GM23338 (cell line): Measurements from ENCODE around the gene INPP4B. TPM values are rescaled to one million over a fixed set of nuclear protein-coding genes. Genes with fewer than 3 reads are reported as not detected.

Experiments
- ATAC-seq: fragments of 200-7000 bp; cut with Tn5 transposase; 3 replicates; pipeline ENCODE4 v1.9.1; 2020
- DNase-seq: peaks from one replicate; pipeline ENCODE4 v3.0.0-alpha.2; 2015; ENCODE audit warnings: low spot score
- H2AFZ ChIP-seq: fragments of 200-600 bp; sonication (generic); 2 replicates; pipeline ENCODE4 v1.8.0; 2016; ENCODE audit warnings: antibody characterized with exemption, mild to moderate bottlenecking, moderate library complexity
- H3F3A ChIP-seq: fragments of 200-600 bp; sonication (generic); replicated peaks from 2 replicates; pipeline ENCODE4 v1.8.0; 2017; ENCODE audit warnings: antibody characterized with exemption, mixed run types, low read depth
- H3K27ac ChIP-seq: fragments of 200-600 bp; sonication (generic); 2 replicates; pipeline ENCODE4 v1.6.1; 2016; ENCODE audit warnings: low read depth
- H3K27me3 ChIP-seq: fragments of 200-600 bp; sonication (generic); 2 replicates; pipeline ENCODE4 v1.8.0; 2016; ENCODE audit warnings: mild to moderate bottlenecking, mixed run types, moderate library complexity; ENCODE audit not compliant: insufficient read depth
- H3K36me3 ChIP-seq: fragments of 200-600 bp; sonication (generic); 2 replicates; pipeline ENCODE4 v1.8.0; 2016; ENCODE audit warnings: mild to moderate bottlenecking; ENCODE audit not compliant: insufficient read depth
- H3K4me1 ChIP-seq: fragments of 200-600 bp; sonication (generic); 2 replicates; pipeline ENCODE4 v1.8.0; 2016; ENCODE audit warnings: mild to moderate bottlenecking, moderate library complexity; ENCODE audit not compliant: insufficient read depth
- H3K4me2 ChIP-seq: fragments of 200-600 bp; sonication (generic); 2 replicates; pipeline ENCODE4 v1.7.1; 2017; ENCODE audit warnings: mixed run types
- H3K4me3 ChIP-seq: fragments of 200-600 bp; sonication (generic); 2 replicates; pipeline ENCODE4 v1.6.1; 2016; ENCODE audit warnings: mixed run types
- H3K79me2 ChIP-seq: fragments of 200-600 bp; sonication (generic); replicated peaks from 2 replicates; pipeline ENCODE4 v1.8.0; 2017; ENCODE audit warnings: mild to moderate bottlenecking; ENCODE audit not compliant: insufficient read depth
- H3K9me2 ChIP-seq: fragments of 200-600 bp; sonication (generic); 2 replicates; pipeline ENCODE4 v1.8.0; 2017; ENCODE audit not compliant: insufficient read depth
- H4K20me1 ChIP-seq: fragments of 200-600 bp; sonication (generic); replicated peaks from 2 replicates; pipeline ENCODE4 v1.8.0; 2017; ENCODE audit warnings: mild to moderate bottlenecking; ENCODE audit not compliant: insufficient read depth
- H3K27ac Mint-ChIP-seq: 2 replicates; pipeline ENCODE4 v1.8.0; 2020; ENCODE audit warnings: inconsistent platforms, mild to moderate bottlenecking, moderate library complexity, mixed read lengths
- H3K27me3 Mint-ChIP-seq: 3 replicates; pipeline ENCODE4 v1.8.0; 2022; ENCODE audit warnings: low read depth, mild to moderate bottlenecking, moderate library complexity, mixed read lengths, inconsistent platforms; ENCODE audit not compliant: insufficient read depth, poor library complexity
- H3K36me3 Mint-ChIP-seq: 3 replicates; pipeline ENCODE4 v1.8.0; 2021; ENCODE audit warnings: low read depth, mild to moderate bottlenecking, inconsistent platforms, moderate library complexity, mixed read lengths
- H3K4me1 Mint-ChIP-seq: 3 replicates; pipeline ENCODE4 v1.8.0; 2020; ENCODE audit warnings: mild to moderate bottlenecking, inconsistent platforms, mixed read lengths
- H3K4me3 Mint-ChIP-seq: 3 replicates; pipeline ENCODE4 v1.8.0; 2021; ENCODE audit warnings: moderate library complexity, mild to moderate bottlenecking, inconsistent platforms, mixed read lengths
- H3K9me3 Mint-ChIP-seq: 3 replicates; pipeline ENCODE4 v1.8.0; 2020; ENCODE audit warnings: moderate library complexity, mild to moderate bottlenecking, inconsistent platforms, mixed read lengths
- CREB1 ChIP-seq: fragments of 250-450 bp; sonication (Bioruptor Pico); IDR thresholded peaks from 2 replicates; pipeline ENCODE4 v1.5.0; 2020; ENCODE audit warnings: low read depth, mild to moderate bottlenecking, moderate library complexity
- EZH2phosphoT487 ChIP-seq: fragments of 200-600 bp; sonication (generic); IDR thresholded peaks from one replicate; pipeline ENCODE4 v1.8.1; 2018; ENCODE audit warnings: antibody characterized with exemption; ENCODE audit not compliant: unreplicated experiment
- JUNB ChIP-seq: IDR thresholded peaks from one replicate; pipeline ENCODE4 v1.6.1; 2016; ENCODE audit warnings: antibody characterized with exemption; ENCODE audit not compliant: unreplicated experiment
- NANOG ChIP-seq: IDR thresholded peaks from 2 replicates; pipeline ENCODE4 v1.6.1; 2016; ENCODE audit warnings: antibody characterized with exemption, borderline replicate concordance
- POLR2AphosphoS5 ChIP-seq: IDR thresholded peaks from 2 replicates; pipeline ENCODE4 v1.6.1; 2016; ENCODE audit warnings: antibody characterized with exemption, low read depth
- STAT1 ChIP-seq: IDR thresholded peaks from one replicate; pipeline ENCODE4 v1.6.1; 2016; ENCODE audit warnings: antibody characterized with exemption; ENCODE audit not compliant: unreplicated experiment
- ZNF331 ChIP-seq: fragments of 250-450 bp; sonication (Bioruptor Pico); IDR thresholded peaks from 2 replicates; pipeline ENCODE4 v1.5.0; 2020; ENCODE audit warnings: low read depth, mild to moderate bottlenecking, moderate library complexity
- polyA plus RNA-seq: library from polyadenylated mRNA; unstranded; fragments of >200 nt; fragmentation: Nextera tagmentation; extraction: Ambion mirVana; gene quantifications from 2 replicates; pipeline ENCODE4 v1.2.1, GENCODE V29; 2016
- total RNA-seq: library from RNA; depleted of rRNA; stranded (reverse); fragments of >200 nt; shearing (Covaris generic); gene quantifications from 2 replicates; pipeline ENCODE4 v1.2.3, GENCODE V29; 2014
- TF ChIP-seq, protein P1 (sequence below): IDR thresholded peaks from one replicate; pipeline ENCODE4 v1.6.1; 2018; ENCODE audit warnings: antibody characterized with exemption; ENCODE audit not compliant: unreplicated experiment
- TF ChIP-seq, protein P2 (sequence below), 2 experiments: fragments of 200-600 bp in 1 of 2; sonication (generic) in 1 of 2; conservative IDR thresholded peaks; 2 replicates each; pipeline versions ENCODE4 v1.5.1 to v1.6.1; 2016 to 2017; ENCODE audit warnings: antibody characterized with exemption in 2 of 2, low read depth in 2 of 2, mild to moderate bottlenecking in 2 of 2, moderate library complexity in 1 of 2
- TF ChIP-seq, protein P3 (sequence below): fragments of 250-450 bp; sonication (Bioruptor Pico); IDR thresholded peaks from 2 replicates; pipeline ENCODE4 v1.5.0; 2020; ENCODE audit warnings: mild to moderate bottlenecking, moderate library complexity
- TF ChIP-seq, protein P4 (sequence below): IDR thresholded peaks from 2 replicates; pipeline ENCODE4 v1.6.1; 2016; ENCODE audit warnings: antibody characterized with exemption

Gene INPP4B
- total and polyA plus RNA-seq, 2 experiments from 2014 or later = 0.11 to 0.14 TPM

DNA sequence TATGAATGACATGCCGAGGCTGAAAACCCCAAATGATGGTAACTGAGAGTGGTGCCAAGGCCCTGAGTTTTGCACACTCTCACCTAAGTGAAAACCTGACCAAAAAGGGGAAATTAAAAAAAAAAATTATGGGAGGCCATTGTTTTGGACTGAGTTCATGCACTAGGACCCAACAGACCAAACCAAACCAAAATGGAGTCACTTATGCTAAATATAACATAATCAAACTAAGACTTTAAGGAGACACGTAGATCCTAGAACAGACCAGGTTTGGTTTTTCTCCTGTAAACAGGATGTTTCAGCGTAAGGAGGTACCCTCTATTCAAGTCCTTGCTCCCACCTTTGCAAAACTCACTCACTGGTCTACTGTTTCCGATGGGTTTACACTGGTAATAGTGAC, 453.0 kb downstream of the INPP4B start:
- Mint-ChIP-seq H3K4me3 (no peak overlapping the region), H3K27me3 (no peaks in the 10 kb centered on the region), H3K36me3 (no peaks in the 10 kb centered on the region), H3K4me1 (peaks cover 5% of the 10 kb centered on the region), H3K9me3 (peaks cover 3% of the 10 kb centered on the region; the same call in 1 of the 3 replicates), H3K27ac (no peak overlapping the region)
- Histone ChIP-seq H3K36me3 (no peaks in the 10 kb centered on the region), H3K4me1 (no peaks in the 10 kb centered on the region), H3K27me3 (no peaks in the 10 kb centered on the region), H3K4me3 (no peak overlapping the region), H3F3A (no peaks in the 10 kb centered on the region), H3K27ac (no peak overlapping the region), H3K4me2 (no peak overlapping the region), H3K79me2 (no peaks in the 10 kb centered on the region), H3K9me2 (no peaks in the 10 kb centered on the region; the same call in 1 of the 2 replicates), H4K20me1 (no peaks in the 10 kb centered on the region), H2AFZ (no peak overlapping the region)
- ATAC-seq (no peak), DNase-seq (no peak)
- TF ChIP-seq JUNB = no peak
- no peak for TF ChIP-seq EZH2phosphoT487
- TF ChIP-seq, protein P1, sequence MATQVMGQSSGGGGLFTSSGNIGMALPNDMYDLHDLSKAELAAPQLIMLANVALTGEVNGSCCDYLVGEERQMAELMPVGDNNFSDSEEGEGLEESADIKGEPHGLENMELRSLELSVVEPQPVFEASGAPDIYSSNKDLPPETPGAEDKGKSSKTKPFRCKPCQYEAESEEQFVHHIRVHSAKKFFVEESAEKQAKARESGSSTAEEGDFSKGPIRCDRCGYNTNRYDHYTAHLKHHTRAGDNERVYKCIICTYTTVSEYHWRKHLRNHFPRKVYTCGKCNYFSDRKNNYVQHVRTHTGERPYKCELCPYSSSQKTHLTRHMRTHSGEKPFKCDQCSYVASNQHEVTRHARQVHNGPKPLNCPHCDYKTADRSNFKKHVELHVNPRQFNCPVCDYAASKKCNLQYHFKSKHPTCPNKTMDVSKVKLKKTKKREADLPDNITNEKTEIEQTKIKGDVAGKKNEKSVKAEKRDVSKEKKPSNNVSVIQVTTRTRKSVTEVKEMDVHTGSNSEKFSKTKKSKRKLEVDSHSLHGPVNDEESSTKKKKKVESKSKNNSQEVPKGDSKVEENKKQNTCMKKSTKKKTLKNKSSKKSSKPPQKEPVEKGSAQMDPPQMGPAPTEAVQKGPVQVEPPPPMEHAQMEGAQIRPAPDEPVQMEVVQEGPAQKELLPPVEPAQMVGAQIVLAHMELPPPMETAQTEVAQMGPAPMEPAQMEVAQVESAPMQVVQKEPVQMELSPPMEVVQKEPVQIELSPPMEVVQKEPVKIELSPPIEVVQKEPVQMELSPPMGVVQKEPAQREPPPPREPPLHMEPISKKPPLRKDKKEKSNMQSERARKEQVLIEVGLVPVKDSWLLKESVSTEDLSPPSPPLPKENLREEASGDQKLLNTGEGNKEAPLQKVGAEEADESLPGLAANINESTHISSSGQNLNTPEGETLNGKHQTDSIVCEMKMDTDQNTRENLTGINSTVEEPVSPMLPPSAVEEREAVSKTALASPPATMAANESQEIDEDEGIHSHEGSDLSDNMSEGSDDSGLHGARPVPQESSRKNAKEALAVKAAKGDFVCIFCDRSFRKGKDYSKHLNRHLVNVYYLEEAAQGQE = no peak
- no peak for TF ChIP-seq STAT1
- no peak for TF ChIP-seq NANOG
- TF ChIP-seq, protein P2, sequence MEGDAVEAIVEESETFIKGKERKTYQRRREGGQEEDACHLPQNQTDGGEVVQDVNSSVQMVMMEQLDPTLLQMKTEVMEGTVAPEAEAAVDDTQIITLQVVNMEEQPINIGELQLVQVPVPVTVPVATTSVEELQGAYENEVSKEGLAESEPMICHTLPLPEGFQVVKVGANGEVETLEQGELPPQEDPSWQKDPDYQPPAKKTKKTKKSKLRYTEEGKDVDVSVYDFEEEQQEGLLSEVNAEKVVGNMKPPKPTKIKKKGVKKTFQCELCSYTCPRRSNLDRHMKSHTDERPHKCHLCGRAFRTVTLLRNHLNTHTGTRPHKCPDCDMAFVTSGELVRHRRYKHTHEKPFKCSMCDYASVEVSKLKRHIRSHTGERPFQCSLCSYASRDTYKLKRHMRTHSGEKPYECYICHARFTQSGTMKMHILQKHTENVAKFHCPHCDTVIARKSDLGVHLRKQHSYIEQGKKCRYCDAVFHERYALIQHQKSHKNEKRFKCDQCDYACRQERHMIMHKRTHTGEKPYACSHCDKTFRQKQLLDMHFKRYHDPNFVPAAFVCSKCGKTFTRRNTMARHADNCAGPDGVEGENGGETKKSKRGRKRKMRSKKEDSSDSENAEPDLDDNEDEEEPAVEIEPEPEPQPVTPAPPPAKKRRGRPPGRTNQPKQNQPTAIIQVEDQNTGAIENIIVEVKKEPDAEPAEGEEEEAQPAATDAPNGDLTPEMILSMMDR (conservative IDR thresholded peaks at IDR 0.05; ENCODE audit: low read depth in 2 of 2) = no peak
- TF ChIP-seq, protein P3, sequence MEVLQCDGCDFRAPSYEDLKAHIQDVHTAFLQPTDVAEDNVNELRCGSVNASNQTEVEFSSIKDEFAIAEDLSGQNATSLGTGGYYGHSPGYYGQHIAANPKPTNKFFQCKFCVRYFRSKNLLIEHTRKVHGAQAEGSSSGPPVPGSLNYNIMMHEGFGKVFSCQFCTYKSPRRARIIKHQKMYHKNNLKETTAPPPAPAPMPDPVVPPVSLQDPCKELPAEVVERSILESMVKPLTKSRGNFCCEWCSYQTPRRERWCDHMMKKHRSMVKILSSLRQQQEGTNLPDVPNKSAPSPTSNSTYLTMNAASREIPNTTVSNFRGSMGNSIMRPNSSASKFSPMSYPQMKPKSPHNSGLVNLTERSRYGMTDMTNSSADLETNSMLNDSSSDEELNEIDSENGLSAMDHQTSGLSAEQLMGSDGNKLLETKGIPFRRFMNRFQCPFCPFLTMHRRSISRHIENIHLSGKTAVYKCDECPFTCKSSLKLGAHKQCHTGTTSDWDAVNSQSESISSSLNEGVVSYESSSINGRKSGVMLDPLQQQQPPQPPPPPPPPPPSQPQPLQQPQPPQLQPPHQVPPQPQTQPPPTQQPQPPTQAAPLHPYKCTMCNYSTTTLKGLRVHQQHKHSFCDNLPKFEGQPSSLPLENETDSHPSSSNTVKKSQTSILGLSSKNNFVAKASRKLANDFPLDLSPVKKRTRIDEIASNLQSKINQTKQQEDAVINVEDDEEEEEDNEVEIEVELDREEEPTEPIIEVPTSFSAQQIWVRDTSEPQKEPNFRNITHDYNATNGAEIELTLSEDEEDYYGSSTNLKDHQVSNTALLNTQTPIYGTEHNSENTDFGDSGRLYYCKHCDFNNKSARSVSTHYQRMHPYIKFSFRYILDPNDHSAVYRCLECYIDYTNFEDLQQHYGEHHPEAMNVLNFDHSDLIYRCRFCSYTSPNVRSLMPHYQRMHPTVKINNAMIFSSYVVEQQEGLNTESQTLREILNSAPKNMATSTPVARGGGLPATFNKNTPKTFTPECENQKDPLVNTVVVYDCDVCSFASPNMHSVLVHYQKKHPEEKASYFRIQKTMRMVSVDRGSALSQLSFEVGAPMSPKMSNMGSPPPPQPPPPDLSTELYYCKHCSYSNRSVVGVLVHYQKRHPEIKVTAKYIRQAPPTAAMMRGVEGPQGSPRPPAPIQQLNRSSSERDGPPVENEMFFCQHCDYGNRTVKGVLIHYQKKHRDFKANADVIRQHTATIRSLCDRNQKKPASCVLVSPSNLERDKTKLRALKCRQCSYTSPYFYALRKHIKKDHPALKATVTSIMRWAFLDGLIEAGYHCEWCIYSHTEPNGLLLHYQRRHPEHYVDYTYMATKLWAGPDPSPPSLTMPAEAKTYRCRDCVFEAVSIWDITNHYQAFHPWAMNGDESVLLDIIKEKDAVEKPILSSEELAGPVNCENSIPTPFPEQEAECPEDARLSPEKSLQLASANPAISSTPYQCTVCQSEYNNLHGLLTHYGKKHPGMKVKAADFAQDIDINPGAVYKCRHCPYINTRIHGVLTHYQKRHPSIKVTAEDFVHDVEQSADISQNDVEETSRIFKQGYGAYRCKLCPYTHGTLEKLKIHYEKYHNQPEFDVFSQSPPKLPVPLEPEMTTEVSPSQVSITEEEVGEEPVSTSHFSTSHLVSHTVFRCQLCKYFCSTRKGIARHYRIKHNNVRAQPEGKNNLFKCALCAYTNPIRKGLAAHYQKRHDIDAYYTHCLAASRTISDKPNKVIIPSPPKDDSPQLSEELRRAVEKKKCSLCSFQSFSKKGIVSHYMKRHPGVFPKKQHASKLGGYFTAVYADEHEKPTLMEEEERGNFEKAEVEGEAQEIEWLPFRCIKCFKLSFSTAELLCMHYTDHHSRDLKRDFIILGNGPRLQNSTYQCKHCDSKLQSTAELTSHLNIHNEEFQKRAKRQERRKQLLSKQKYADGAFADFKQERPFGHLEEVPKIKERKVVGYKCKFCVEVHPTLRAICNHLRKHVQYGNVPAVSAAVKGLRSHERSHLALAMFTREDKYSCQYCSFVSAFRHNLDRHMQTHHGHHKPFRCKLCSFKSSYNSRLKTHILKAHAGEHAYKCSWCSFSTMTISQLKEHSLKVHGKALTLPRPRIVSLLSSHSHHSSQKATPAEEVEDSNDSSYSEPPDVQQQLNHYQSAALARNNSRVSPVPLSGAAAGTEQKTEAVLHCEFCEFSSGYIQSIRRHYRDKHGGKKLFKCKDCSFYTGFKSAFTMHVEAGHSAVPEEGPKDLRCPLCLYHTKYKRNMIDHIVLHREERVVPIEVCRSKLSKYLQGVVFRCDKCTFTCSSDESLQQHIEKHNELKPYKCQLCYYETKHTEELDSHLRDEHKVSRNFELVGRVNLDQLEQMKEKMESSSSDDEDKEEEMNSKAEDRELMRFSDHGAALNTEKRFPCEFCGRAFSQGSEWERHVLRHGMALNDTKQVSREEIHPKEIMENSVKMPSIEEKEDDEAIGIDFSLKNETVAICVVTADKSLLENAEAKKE (CRISPR knock-in tag) = no peak
- no peak for TF ChIP-seq CREB1 (CRISPR knock-in tag)
- TF ChIP-seq, protein P4, sequence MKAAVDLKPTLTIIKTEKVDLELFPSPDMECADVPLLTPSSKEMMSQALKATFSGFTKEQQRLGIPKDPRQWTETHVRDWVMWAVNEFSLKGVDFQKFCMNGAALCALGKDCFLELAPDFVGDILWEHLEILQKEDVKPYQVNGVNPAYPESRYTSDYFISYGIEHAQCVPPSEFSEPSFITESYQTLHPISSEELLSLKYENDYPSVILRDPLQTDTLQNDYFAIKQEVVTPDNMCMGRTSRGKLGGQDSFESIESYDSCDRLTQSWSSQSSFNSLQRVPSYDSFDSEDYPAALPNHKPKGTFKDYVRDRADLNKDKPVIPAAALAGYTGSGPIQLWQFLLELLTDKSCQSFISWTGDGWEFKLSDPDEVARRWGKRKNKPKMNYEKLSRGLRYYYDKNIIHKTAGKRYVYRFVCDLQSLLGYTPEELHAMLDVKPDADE = no peak
- TF ChIP-seq ZNF331 = no peak
- TF ChIP-seq POLR2AphosphoS5 = no peak
